NCI-H748 (cell line): ENCODE measurements around the gene DONSON.
A peak's percentile ranks its signal among the peaks of the same experiment; 100 is the strongest.

ENCODE experiments used
- DNase-seq: peaks from one replicate; lab custom pipeline; 2025; ENCODE audit not compliant: unreplicated experiment; lab: John Stamatoyannopoulos, UW

Gene DONSON

DNA sequence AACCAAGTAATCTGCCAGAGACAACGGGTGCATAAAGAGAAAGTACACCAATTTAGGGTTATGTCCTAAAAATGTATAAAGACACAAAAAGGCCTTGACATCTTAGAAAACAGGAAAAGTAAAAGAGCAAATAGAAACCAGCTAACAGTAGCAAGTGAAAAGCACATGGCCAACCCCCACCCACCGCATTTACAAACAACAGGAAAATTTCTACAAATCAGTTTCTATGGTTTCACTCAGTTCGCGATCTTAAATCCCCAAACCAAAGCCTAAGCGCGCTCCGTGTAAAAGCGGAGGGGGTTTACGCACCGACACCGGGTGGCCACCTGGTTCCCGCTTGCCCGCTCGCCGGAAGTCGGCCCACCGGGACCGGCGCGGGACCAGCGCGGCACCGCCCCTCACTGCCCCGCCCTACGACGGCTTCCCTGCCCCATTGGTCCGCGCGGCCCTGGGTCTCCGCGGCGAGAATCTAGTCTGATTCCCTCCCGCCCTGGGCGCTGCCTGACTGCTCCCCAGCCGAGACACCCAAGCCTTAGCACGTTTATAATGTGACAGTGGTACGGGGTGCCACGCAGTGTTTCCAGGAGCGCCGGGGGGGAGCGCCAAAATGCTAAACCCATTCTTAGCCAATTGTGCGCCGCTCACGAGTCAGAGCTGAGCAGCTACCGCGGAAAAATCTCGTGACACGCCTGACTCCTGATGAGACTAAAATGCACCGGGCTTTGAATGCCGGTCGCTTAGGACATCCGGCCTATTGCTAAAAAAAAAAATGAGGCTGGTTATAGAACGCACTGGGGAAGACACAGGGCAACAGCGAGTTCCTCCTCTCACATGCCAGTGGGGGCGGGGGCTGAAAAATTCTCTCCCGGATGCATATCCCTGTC, 46.5 kb downstream of the DONSON start, which contains the start of gene GART:
Gene GART, minus strand, starts transcription at position 362 of the 884 bp plus-strand sequence. CDS start 2,802 bp downstream, outside the sequence.
- peak; percentile 81 for DNase-seq

GRCh38 chr21:33541105-33541711, 47.3 kb downstream of the DONSON start:
- DNase-seq = no peak

GRCh38 chr21:33540711-33541104, 47.8 kb downstream of the DONSON start:
- DNase-seq = peak; percentile 3

- no peak for DNase-seq
These were observed 48.9 kb downstream of the DONSON start for GRCh38 chr21:33539616-33540015.

- no peak for DNase-seq
These were observed 51.3 kb downstream of the DONSON start for GRCh38 chr21:33537212-33537611.

- no peak for DNase-seq
These were observed 57.5 kb downstream of the DONSON start for GRCh38 chr21:33531007-33531406.
